Heart left ventricle (tissue), 16 donors: ENCODE results near the gene EHD4. TPM values are rescaled to one million over a fixed set of nuclear protein-coding genes. Genes with fewer than 3 reads are reported as not detected.

ENCODE experiments used
- ATAC-seq, 4 donors: fragments of 200-7000 bp; cut with Tn5 transposase; one replicate each; pipeline ENCODE4 v1.9.1; 2020 to 2022; ENCODE audit warnings: moderate library complexity in 4 of 4, mild to moderate bottlenecking in 3 of 4, moderate number of reproducible peaks in 1 of 4
- DNase-seq, 5 donors: peaks; one replicate each; pipeline ENCODE4 v3.0.0-alpha.2; 2020
- H3K27ac ChIP-seq, 12 donors: fragments of 200-600 bp; sonication (generic) in 4 of 12; one replicate each; pipeline versions ENCODE4 v1.5.0 to v1.8.0; 2016 to 2022; ENCODE audit warnings: mild to moderate bottlenecking in 2 of 12
- H3K27me3 ChIP-seq, 9 donors: fragments of 200-600 bp; sonication (generic) in 2 of 9; one replicate each; pipeline versions ENCODE4 v1.5.1 to v1.8.0; 2016 to 2022; ENCODE audit warnings: mild to moderate bottlenecking in 3 of 9
- H3K36me3 ChIP-seq, 9 donors: fragments of 200-600 bp; sonication (generic) in 2 of 9; one replicate each; pipeline versions ENCODE4 v1.5.0 to v1.8.0; 2018 to 2022; ENCODE audit warnings: mild to moderate bottlenecking in 2 of 9
- H3K4me1 ChIP-seq, 12 donors: fragments of 200-600 bp; sonication (generic) in 4 of 12; one replicate each; pipeline versions ENCODE4 v1.5.0 to v1.8.0; 2016 to 2022; ENCODE audit warnings: mild to moderate bottlenecking in 3 of 12
- H3K4me3 ChIP-seq, 12 donors: fragments of 200-600 bp; sonication (generic) in 4 of 12; one replicate each; pipeline versions ENCODE4 v1.5.0 to v1.8.0; 2017 to 2022; ENCODE audit warnings: mild to moderate bottlenecking in 9 of 12, moderate library complexity in 4 of 12
- H3K9me3 ChIP-seq, 12 donors: fragments of 200-600 bp; sonication (generic) in 4 of 12; one replicate each; pipeline versions ENCODE4 v1.5.0 to v1.8.0; 2016 to 2022; ENCODE audit warnings: mild to moderate bottlenecking in 1 of 12
- POLR2A ChIP-seq, 2 donors: fragments of 450-650 bp; IDR thresholded peaks; one replicate each; pipeline ENCODE4 v1.6.1; 2017; ENCODE audit warnings: antibody characterized with exemption in 2 of 2, mild to moderate bottlenecking in 2 of 2, moderate library complexity in 2 of 2
- WGBS, 4 donors: extraction: QIAGEN DNeasy Blood & Tissue Kit in 2 of 4; methylation state at CpG; one replicate each; pipeline versions ENCODE4 v1.1.5 to v1.1.7; 2013 to 2018; 5-methylcytosine and 5-hydroxymethylcytosine counted together
- intact Hi-C, 10 donors: fragments of 100-400 bp; cut with DNase I; formaldehyde crosslinking; loops; one replicate each; pipeline versions ENCODE4 v1.11.1 to v1.14.2; 2022
- polyA plus RNA-seq, 2 donors: library from polyadenylated mRNA; stranded (reverse); fragments of 200-250 nt; gene quantifications; one replicate each; pipeline ENCODE4 v1.2.3, GENCODE V29; 2013
- total RNA-seq, 9 donors: library from RNA; depleted of rRNA in 2 of 9; stranded (reverse); fragments of >200 nt in 2 of 9; fragmentation: NEBNext Ultra II Directional in 3 of 9; extraction: Animal tissue kit (Norgen Biotek cat#: 25700) in 3 of 9; gene quantifications; one replicate each; pipeline versions ENCODE4 v1.1.0 to v1.2.4, GENCODE V29; 2016 to 2023
- TF ChIP-seq, protein P1 (sequence below), 12 donors: fragments of 200-600 bp; sonication (generic) in 4 of 12; IDR thresholded peaks; one replicate each; pipeline versions ENCODE4 v1.5.0 to v1.8.0; 2018 to 2022; ENCODE audit warnings: antibody characterized with exemption in 12 of 12, mild to moderate bottlenecking in 5 of 12
- donor health status: ischemic (EF 13 %, LVEDD 7.1; RV severe dilation, severe dysfunction).
- donor health status: healthy with polysubstance abuse.
- donor health status: DM: no; HTN: yes; CAD: no.
- donor health status: DM: no; HTN: no; CAD: no.
- donor health status: ischemic (EF 25% LVEDD 6.9; RV normal size, moderate dysfunction).
- donor health status: ischemic (EF 25% LVEDD 5.7; RV mildly dilated, moderate dysfunction).
- donor health status: healthy.
- donor health status: DM: yes; HTN: yes; CAD: no.
- donor health status: ischemic (EF 35%, LVEDD 5.7; RV mildly dilated, moderate dysfunction).
- donor health status: nonischemic (EF 11% LVEDD 7.7; RV severe dilation, severe dysfunction).
- donor health status: DM: yes; HTN: yes; CAD: no.
- donor health status: PGD.
- donor health status: ischemic (EF 29% LVEDD 5.4; RV normal size, mild dysfunction).
- donor health status: nonischemic (EF 23%, LVEDD 6.1; RV moderate dilation, normal function).

EHD4 gene
- total and polyA plus RNA-seq, 11 donors = 25.6 to 70.8 (median 43.9) TPM

DNA sequence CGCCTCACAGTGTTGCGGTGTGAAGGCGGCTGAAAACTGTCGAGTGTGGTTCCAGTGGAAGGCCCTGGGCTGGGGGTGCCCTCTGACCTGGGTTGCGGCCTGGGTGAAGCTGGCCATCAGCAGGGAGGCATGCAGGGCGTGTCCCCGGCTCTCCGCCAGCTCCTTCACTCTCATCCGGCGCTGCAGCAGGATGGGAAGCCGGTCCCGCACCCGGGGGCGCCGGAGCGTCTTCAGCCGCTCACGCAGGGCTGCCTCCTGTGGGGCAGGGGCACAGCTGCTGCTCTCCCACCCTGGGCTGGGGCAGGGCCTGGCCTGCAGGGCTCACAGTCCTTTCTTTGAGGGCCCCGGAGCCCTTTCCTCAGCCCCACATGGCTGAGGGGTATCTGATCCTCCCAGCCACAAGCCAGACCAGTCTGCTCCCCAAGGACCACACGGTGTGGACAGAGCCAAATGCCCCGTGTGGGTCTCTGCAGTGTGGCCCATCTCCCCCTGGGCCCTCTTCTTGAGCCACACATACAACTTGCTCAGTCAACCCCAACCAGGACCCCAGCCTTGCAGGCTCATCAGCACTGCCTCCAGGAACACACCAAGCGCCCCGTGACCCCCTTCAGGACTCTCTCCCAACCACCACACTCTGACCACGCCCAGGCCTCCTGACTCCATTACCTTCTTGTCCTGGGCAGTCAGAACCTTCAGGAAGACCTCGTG is 105.3 kb downstream of the EHD4 start:
- no peaks in the 10 kb centered on the region for H3K27me3 ChIP-seq
- DNase-seq = no peak
- peaks cover 0 to 11% (median 0%) of the 10 kb centered on the region in 12 donors for H3K4me1 ChIP-seq
- intact Hi-C loops = no loop called here
- H3K9me3 ChIP-seq = no peaks in the 10 kb centered on the region
- no peak overlapping the region for H3K4me3 ChIP-seq
- no peak for ATAC-seq
- no peak overlapping the region for H3K27ac ChIP-seq
- no peaks in the 10 kb centered on the region for H3K36me3 ChIP-seq
- TF ChIP-seq, protein P1, sequence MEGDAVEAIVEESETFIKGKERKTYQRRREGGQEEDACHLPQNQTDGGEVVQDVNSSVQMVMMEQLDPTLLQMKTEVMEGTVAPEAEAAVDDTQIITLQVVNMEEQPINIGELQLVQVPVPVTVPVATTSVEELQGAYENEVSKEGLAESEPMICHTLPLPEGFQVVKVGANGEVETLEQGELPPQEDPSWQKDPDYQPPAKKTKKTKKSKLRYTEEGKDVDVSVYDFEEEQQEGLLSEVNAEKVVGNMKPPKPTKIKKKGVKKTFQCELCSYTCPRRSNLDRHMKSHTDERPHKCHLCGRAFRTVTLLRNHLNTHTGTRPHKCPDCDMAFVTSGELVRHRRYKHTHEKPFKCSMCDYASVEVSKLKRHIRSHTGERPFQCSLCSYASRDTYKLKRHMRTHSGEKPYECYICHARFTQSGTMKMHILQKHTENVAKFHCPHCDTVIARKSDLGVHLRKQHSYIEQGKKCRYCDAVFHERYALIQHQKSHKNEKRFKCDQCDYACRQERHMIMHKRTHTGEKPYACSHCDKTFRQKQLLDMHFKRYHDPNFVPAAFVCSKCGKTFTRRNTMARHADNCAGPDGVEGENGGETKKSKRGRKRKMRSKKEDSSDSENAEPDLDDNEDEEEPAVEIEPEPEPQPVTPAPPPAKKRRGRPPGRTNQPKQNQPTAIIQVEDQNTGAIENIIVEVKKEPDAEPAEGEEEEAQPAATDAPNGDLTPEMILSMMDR (IDR thresholded peaks at IDR 0.05) = no peak
- TF ChIP-seq POLR2A (IDR thresholded peaks at IDR 0.05) = no peak
- 85 to 88% (median 86%) methylated on average over 15 to 25 of the region's 25 CpGs for WGBS, 4 donors

DNA sequence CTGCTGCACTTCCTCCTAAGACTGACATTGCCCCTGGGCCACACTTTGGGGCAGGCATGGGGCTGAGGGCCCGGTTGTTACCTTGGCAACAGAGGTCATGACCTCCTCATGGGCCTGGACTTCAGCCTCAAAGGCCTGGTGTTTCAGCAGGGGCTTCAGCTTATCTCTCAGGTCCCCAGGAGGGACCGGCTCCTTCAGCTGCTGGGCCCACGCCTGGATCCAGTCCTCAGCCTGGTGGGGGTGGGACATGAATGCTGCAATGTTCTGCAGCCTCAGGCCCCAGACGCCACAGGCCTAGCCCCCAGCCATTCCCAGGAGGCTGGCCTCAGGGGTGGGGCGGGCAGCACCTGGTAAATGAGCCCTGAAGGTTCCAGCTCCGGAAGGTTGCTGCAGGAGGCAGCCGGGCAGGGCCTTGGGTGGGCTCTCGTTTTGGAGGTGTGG is 106.1 kb downstream of the EHD4 start:
- DNase-seq (no peak), ATAC-seq (no peak)
- Histone ChIP-seq H3K4me1 (peaks cover 0 to 10% (median 0%) of the 10 kb centered on the region in 12 donors), H3K9me3 (no peaks in the 10 kb centered on the region), H3K27ac (no peak overlapping the region), H3K4me3 (no peak overlapping the region), H3K27me3 (no peaks in the 10 kb centered on the region), H3K36me3 (no peaks in the 10 kb centered on the region)
- WGBS, 4 donors = 75 to 100% (median 83%) methylated on average over 1 to 8 of the region's 8 CpGs
- intact Hi-C loops = no loop called here
- no peak for TF ChIP-seq POLR2A (IDR thresholded peaks at IDR 0.05)
- TF ChIP-seq, protein P1 (IDR thresholded peaks at IDR 0.05) = no peak

DNA sequence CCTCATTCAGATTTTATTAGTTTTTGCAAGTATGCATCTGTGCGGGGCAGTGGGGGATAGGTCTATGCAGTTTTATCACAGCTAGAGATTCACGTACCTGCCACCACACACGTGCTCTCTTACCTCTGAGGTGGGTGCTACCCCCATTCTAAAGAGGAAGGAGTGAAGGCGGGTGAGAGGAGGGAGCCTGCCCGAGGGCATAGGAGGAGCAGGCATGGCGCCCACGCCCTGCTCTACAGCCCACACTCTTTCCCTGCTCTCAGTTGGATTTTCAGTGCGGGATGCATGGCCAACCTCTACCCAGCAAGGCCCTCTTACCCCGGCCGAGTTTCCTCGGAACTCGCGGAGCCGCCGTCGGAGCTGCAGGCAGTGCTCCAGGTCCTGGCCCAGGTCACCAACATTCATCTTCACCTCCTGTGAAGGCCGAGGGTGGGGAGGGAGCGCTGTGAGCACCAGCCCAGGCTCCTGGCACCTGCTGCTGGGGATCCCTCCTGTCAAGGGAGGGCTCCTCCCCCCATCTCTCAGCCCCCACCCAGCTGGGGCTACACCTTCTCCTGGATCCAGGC is 106.8 kb downstream of the EHD4 start:
- Histone ChIP-seq H3K4me3 (no peak overlapping the region), H3K36me3 (no peaks in the 10 kb centered on the region), H3K27ac (no peak overlapping the region), H3K9me3 (no peaks in the 10 kb centered on the region), H3K27me3 (no peaks in the 10 kb centered on the region), H3K4me1 (peaks cover 0 to 3% (median 0%) of the 10 kb centered on the region in 12 donors)
- 90 to 95% (median 92%) methylated on average over 10 to 18 of the region's 18 CpGs for WGBS, 4 donors
- ATAC-seq (no peak), DNase-seq (no peak)
- intact Hi-C loops = no loop called here
- no peak for TF ChIP-seq POLR2A (IDR thresholded peaks at IDR 0.05)
- TF ChIP-seq, protein P1 (IDR thresholded peaks at IDR 0.05) = no peak

DNA sequence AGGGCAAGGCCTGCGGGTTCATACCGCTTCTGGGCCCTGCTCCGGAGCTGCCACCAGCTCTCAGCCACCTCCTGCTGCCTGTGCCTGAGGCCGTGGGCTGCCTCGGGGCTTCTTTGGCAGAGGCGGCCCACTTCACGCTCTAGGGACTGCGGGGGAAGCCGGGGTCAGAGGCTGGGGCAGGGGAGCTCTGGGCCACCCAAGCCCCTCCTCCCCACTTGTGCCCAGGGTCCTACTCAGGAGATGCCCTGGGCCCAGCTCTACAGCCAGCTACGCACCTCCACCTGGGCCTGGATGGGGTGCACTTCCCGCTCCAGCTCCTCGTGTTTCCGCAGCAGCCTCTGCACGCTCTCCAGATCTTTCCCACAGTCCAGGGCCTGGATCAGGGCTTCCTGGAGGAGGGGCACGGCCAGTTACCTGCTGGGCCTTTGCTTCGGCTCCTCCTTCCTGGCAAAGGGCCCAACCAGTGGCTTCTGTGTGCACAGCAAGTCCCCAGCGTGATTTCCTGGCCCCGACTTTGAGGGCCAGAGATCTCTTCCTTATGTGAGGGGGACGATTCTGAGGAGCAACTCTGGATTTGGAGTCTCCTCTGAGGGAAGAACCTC is 109.7 kb downstream of the EHD4 start:
- no peak for ATAC-seq
- 85 to 89% (median 87%) methylated on average over 17 to 19 of the region's 19 CpGs for WGBS, 4 donors
- H3K27ac ChIP-seq = no peak overlapping the region

More for the DNA sequence above, 109.7 kb downstream of the EHD4 start:
- no peaks in the 10 kb centered on the region for H3K4me1 ChIP-seq
- no peak for DNase-seq
- TF ChIP-seq POLR2A (IDR thresholded peaks at IDR 0.05) = no peak
- TF ChIP-seq, protein P1 (IDR thresholded peaks at IDR 0.05) = no peak
- H3K9me3 ChIP-seq = no peaks in the 10 kb centered on the region
- no peaks in the 10 kb centered on the region for H3K27me3 ChIP-seq
- intact Hi-C loops = no loop called here
- no peaks in the 10 kb centered on the region for H3K36me3 ChIP-seq
- no peak overlapping the region for H3K4me3 ChIP-seq
